HG02610 (cell line): ENCODE data around the gene CA7.
"Not testable (repeated sequence)": the region's sequence is repeated elsewhere in the genome, so short reads cannot be mapped to it uniquely, and the experiment has no call there.

Experiments used
- ATAC-seq: cut with Tn5 transposase; IDR thresholded peaks from one replicate; pipeline ENCODE4 v1.9.1; 2021; ENCODE audit warnings: mild to moderate bottlenecking, moderate library complexity; ENCODE audit not compliant: unreplicated experiment

Gene CA7

DNA sequence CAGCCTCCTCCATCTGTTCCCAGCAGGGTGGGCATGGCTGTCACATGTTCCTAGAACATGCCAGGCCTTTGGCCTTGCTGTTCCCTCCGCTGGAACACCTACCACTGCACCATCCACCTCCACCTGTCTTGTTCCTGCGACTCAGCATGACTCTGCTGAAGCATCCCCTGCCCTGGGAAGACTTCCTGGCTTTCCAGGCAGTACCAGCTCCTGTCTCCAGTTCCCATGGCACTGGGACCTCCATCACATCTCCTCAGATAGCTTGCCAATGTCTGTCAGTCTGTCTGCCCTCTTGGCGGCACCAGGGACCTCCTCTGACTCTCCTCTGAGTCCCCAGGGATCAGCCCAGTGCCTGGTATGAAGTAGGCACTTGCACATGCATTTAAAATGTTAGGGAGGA, 51.8 kb downstream of the CA7 start:
- no peak for ATAC-seq

DNA sequence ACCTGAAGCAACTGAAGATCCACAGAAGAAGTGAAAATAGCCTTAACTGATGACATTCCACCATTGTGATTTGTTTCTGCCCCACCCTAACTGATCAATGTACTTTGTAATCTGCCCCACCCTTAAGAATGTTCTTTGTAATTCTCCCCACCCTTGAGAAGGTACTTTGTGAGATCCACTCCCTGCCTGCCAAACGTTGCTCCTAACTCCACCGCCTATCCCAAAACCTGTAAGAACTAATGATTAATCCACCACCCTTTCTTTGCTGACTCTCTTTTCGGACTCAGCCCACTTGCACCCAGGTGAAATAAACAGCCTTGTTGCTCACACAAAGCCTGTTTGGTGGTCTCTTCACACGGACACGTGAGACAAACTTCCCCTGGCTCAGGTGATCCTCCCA, 52.5 kb downstream of the CA7 start:
- ATAC-seq: not testable (repeated sequence)

DNA sequence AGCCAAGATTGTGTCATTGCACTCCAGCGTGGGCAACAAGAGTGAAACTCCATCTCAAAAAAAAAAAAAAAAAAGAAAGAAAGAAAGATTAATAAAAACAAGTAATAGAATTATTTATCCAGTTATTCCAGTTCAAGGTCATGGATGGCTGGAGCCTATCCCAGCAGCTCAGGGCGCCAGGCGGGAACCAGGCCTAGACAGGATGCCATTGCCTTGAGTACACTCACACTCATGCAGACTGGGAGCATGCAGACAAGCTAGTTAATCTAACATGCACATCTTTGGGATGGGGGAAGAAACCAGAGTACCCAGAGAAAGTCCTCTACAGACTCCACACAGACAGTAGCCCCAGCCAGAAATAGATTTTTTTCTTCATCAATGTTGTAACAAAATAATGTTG, 54.0 kb downstream of the CA7 start:
- no peak for ATAC-seq

DNA sequence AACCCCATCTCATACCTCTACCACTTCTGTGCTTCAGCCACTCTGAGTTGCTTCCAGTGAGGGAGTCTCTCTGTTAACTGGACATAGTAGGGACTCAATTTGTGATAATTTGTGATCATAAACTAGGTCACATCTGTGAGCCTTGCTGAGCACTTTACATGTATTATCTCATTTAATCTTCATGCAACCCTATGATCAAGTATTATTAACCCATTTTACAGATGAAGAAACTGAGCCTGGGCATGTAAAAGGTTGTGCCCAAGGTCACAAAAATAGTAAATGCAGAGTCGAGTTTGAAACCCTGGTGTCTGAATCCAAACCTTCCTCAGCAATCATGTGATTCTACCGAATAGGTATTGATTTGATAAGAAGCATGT, 54.7 kb downstream of the CA7 start:
- no peak for ATAC-seq

DNA sequence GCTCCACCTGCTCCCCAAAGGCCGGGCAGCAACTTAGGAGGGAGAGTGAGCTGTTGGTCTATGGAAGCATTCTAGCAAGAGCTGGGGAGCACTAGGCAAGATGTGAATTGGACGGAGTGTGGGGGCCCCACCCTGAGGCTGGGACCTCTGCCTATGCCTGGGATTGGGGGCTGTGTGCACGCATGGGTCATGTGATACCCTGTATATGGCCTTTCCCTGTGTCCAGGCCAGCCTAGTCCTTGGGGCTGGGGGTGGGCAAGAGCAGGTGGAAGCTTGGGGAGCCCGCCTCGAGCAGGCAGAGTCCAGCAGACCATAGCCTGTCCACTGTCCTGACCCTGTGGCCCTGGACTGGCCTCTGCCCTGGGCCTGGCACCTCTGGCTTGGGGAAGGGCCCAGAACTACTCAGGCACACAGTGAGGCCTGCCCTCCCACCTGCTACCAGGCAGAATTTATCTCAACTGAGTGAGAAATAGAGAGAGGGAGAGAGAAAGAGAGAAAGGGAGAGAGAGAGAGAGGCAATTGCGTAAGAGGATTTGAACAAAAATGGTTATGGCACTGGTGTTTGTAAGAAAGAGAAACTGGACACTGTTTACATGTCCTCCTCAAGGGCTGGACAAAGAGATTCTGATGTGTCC, 55.2 kb downstream of the CA7 start:
- ATAC-seq: no peak

DNA sequence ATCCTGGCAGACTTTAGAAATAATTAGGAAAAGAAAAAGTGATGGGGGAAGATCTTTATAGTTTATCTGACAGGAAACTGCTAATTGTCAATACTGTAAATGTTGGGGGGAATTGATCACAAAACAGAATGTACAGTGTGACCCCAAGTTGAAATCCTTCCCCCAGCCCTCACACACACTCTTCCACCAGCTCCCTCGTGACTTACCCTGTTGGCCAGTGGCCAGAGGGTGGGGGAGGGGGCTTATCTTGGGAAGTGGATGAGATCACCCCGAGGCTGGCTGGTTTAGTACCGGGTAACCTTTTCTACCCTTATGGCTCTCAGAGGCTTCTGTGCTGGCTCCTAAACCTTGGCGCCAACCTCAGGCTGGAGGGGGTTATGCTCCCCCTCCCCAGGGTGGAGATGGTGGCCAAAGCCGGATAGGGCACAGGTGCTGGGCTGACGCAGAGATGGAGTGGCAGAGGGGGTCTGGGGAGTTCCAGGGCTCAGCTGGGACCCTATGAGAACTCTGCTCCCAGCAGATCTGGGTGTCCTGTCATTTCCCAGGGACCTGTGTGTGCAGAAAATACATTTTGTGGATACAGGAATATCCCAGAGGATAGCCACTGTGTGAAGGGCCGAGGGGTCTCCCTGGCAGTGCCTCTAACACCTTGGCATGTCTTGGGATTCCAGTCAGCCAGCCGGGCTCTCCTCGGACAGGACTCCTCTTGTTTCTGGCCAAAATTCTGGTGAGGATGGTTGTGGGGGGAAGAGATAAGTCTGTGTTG, 55.9 kb downstream of the CA7 start:
- no peak for ATAC-seq

DNA sequence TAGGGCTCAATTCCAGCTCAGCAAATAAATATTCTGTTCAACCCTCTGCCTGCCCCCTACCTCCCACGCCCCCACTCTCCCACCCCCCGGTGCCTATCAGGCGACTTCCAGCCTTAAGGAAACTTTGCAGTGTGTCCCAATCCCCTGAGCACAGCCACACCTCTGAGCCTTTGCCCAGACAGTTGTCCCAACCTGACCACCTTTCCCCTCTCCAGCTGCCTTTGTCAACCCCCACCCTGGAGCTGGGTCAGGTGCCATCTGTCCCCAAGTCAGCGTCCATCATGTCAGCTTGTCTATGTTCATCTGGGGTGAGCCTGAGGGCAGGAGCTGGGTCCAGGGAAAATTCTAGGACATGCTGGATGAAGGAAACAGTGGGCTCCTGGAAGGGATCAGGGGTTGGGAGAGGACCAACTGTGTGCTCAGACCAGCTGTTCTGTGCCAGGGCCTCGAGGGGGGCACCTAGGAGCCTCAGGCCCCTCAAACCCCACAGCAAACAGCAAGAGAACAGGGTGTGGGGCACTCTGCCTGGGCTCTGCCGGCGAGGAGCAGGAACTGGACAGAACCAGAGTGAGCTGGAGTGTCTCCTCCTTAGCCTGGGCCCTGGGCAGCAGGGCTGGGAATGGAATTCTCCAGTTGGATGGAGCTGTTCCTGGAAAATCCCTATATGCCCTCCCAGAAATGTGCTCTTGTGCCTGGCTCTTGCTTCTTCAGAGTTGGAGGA, 56.7 kb downstream of the CA7 start:
- no peak for ATAC-seq

DNA sequence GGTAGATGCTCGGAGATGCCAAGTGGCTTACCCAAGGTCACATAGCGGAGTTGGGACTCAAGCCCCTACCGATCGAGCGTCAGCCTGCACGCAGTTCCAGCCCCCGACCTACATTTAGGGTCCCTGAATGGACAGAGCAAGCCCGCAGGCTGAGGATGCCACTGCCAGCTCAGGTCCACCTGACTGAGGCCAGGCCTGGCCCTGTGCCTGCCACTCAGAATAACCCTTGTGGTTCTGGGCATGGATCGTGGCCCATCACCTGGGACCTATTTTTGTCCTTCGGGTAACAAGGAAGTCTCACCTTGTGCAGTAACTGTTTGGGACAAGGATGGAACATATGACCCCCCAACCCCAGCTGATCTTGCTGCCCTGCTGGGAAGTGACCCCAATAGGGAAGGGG, 57.4 kb downstream of the CA7 start:
- ATAC-seq: no peak

DNA sequence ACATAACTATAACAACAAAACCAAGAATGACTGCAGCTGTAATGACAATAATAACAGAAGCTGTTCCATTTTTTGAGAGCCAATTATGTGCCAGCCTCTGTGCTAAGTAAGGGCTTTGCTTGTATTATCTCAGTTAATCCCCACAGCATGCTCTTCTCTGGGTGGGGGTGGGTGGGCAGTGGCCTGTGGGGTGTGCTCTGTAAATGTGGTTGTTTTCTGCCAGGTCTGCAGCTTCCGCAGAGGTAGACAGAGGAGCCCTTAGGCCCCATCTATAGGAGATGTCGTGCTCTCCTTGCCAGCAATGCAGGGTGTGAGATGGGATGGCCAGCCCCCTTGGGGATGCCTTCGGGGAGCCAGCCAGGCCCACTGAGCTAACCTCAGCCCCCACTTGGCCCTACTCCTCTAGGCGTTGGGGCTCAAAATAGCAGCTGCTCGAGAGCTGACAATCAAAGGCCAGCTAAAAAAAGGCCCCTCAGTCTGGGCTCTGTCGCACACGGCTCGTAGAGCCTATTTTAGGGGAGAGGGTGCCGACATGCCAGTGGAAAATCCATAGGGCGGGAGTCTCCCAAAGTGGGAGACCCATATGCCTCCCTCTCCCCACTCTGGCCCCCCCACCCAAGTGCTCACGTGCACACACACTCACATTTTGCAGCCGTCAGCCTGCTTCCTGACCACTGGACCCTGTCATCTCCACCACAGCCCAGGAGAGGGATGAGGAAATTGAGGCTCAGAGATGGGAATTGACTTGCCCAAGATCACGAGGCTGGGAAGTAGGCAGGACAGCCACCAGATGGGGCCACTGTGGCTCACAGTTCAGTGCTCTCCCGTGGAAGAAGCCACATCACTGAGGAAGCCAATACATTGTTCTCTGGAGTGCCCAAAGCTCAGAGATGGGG, 58.7 kb downstream of the CA7 start:
- no peak for ATAC-seq
